HG03575 (cell line): ENCODE measurements around the gene ATG2B.

ENCODE experiments used
- ATAC-seq: cut with Tn5 transposase; IDR thresholded peaks from one replicate; pipeline ENCODE4 v1.9.1; 2021; ENCODE audit not compliant: unreplicated experiment, insufficient number of reproducible peaks, low FRiP score; ENCODE audit errors: extremely low read depth

ATG2B gene, protein sequence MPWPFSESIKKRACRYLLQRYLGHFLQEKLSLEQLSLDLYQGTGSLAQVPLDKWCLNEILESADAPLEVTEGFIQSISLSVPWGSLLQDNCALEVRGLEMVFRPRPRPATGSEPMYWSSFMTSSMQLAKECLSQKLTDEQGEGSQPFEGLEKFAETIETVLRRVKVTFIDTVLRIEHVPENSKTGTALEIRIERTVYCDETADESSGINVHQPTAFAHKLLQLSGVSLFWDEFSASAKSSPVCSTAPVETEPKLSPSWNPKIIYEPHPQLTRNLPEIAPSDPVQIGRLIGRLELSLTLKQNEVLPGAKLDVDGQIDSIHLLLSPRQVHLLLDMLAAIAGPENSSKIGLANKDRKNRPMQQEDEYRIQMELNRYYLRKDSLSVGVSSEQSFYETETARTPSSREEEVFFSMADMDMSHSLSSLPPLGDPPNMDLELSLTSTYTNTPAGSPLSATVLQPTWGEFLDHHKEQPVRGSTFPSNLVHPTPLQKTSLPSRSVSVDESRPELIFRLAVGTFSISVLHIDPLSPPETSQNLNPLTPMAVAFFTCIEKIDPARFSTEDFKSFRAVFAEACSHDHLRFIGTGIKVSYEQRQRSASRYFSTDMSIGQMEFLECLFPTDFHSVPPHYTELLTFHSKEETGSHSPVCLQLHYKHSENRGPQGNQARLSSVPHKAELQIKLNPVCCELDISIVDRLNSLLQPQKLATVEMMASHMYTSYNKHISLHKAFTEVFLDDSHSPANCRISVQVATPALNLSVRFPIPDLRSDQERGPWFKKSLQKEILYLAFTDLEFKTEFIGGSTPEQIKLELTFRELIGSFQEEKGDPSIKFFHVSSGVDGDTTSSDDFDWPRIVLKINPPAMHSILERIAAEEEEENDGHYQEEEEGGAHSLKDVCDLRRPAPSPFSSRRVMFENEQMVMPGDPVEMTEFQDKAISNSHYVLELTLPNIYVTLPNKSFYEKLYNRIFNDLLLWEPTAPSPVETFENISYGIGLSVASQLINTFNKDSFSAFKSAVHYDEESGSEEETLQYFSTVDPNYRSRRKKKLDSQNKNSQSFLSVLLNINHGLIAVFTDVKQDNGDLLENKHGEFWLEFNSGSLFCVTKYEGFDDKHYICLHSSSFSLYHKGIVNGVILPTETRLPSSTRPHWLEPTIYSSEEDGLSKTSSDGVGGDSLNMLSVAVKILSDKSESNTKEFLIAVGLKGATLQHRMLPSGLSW (N-terminal part only)

DNA sequence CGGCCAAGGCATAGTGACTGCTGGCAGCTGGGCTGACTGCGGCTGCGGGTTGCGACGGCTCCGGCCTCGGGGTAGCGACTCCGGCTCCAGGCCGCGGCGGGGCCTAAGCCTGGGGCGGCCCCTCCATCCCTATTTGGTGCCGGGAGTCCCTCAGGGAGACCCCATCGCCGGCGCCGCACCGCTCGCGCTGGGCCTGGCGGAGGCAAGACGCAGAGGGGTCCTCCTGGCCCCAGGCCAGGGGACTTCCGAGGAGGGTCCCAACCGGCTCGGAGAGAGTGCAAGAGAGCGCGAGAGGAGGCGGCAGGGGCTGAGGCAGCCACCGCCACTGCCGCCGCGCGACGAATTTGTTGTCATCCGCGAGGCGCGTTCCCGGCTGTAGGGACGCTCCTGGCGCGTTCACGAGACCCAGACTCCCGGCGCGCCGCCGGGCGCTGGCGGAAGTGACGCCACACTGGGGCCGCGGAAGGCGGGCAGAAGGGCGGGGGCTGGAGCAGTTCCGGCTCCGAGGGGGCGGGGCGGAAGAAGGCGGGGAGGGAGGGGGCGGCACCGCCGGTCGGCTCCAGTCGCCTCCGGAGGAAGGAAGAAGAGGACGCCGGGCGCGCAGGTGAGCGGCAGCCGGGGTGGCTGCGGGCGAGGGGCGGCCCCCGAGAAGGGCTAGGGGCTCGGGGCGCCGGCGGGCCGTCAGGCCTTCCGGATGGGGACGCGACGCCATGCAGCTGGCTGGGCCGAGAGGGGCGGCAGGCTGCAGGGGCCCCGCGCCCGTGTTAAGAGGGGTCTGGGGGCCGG is at the start of gene ATG2B, which contains the start of gene GSKIP:
Gene ATG2B, minus strand, starts transcription at position 377 of the 786 bp plus-strand sequence. Its CDS starts 365 bp downstream, at position 12.
Gene GSKIP, plus strand, starts transcription at position 562 of the 786 bp plus-strand sequence. CDS start 18,722 bp downstream, outside the sequence.
- no peak for ATAC-seq

DNA sequence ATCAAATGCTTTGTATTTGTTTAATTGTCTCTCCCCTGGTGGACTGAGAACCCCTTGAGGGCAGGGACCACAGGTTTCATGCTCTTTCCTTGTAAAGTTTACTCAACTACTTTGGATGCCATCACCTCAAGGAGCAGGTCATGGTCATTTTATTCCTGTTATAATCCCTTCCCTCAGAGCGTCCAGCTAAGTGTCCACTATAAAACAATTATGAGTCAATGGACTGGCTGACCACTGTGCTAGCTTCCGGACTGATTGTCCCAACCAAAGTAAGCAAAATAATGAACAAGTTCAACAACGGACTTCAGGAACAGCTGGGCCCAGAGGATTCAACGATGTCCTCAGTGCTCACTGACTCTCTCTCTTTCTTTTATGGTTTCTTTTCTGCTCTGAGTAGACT is 47.0 kb upstream of the ATG2B start:
- no peak for ATAC-seq

DNA sequence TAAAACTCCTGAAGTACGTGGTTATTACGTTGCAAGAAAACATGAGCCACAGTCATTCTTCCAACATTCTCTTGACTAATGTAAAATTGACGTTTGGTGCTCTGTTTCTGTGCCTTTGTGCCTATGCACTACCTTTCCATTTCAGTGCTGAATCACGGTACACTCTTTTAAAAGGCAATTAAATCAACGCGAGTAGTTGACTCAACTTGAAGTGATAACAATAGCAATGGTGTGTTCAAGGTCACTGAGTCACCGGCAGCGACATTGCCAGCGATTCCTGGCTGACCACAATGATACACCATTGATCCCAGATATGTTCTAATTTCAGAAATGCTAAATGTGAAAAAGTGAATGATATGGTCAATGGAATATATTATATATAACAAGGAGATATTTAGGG is 46.6 kb upstream of the ATG2B start:
- ATAC-seq = no peak

DNA sequence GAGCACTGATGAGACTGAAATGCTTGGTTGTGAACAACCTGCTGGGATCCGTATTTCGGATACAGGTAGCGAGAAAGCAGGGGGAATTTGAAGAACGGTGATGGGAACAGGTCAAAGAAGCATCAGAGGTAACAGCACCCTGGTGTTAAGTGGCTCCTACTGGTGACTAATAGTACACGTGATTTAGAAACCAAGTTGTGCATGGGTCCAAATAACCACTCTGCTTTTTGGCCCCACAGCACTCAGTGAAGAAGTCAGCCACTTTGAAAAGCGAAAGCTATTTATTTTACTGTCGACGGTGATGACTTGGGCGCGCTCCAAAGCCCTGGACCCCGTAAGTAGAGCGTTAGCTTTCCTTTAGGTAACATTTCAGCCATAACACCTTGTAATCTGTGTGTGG is 45.5 kb upstream of the ATG2B start:
- no peak for ATAC-seq

DNA sequence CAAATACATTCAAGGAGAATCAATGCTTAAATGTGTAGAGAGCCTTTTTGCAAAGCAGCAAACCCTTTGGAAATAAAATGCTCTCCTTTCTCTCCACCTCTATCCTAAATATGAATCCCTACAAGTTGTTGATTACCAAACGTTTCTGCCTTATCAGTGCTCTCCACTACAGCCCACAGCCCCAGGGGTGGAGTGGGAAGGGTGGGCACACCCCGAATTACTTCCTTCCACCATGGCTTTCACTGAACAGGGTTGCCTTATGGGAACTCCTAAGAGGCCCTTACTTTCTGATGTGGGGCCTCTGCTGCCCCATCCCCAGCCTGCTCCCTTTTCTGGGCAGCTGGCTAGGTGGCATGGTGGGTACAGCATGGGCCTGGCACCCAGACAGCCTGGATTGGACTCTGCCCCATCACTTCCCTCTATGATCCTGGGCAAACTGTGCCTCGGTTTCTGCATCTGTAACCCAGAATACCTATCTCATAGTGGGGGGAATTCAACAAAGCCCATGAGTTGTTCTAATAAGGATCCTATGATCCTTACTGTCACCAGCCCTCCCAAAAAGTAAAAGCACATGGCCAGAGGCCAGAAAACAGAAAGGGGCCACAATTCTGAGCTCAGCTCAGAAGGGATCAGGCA is 44.9 kb upstream of the ATG2B start:
- ATAC-seq = no peak

DNA sequence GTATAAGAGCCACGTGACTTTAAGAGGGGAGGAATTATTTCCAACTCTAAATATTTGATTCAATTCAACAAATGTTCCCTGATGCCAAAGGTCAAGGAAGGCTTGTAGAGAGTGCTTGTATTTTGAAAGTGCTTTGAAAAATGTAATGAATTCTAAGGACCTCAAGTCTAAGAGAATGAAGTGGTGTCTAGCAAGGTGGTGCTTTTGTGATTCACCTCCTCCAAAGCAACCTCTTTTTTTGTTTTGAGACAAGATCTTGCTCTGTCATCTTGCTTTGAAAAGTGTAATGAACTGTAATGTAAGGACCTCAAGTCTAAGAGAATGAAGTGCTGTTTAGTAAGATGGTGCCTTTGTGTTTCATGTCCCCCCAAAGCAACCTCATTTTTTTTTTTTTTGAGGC is 42.5 kb upstream of the ATG2B start:
- no peak for ATAC-seq

DNA sequence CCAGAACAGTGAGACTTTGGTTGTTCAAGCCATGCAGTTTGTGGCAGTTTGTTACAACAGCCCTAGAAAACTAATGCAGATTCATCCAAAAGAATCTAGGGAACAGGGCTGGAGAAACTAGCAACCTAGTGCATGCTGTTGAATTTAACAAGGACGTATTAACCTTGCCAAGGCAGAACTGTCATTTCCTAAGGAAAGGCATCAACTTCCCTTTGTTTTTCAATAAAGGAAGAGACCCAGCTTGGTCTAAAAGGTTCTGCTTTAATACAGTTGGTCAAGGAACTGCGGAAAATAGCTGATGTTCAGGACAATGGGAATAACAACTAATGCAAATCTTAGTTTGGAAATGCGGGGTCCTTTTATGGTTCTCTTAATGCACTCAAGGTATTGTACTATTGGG is 40.3 kb upstream of the ATG2B start:
- ATAC-seq = no peak

DNA sequence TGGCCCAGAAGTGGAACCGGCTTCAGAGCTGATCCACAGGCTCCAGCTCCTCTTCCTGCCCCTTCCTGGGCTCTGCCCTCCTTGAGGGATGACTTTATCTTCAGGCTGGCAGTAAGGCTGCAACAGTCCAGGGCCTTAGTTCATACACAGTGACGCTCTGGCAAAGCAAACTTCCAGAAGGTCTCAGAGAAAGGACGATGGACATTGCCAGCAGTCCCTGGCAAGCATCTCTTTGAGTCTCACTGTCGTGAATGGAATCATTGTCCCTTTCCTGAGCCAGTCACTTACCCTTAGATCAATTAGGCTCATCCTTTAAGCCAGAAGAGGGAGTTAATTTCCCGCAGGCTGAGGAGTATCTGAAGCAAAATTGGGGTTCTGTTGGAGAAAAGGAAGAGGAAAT is 37.4 kb upstream of the ATG2B start:
- ATAC-seq = no peak

DNA sequence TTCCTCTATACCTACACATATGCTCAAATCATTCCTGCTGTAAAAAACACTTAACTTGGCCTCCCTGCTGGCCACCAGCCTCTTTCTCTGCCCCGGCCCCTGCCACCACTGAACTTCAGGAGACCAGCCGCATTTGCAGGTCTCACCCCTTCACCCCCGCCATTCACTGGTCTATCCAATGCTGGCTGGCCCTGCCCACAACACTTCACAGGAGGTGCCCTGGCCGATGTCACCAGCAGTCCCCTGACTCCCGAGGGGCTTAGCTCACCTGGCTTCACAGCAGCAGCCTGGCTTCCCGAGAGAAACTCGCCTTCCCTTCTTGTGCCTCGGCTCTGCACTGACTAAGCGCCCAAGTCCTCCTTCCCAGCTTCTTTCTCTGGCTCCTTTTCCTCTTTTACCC is 36.3 kb upstream of the ATG2B start:
- no peak for ATAC-seq

DNA sequence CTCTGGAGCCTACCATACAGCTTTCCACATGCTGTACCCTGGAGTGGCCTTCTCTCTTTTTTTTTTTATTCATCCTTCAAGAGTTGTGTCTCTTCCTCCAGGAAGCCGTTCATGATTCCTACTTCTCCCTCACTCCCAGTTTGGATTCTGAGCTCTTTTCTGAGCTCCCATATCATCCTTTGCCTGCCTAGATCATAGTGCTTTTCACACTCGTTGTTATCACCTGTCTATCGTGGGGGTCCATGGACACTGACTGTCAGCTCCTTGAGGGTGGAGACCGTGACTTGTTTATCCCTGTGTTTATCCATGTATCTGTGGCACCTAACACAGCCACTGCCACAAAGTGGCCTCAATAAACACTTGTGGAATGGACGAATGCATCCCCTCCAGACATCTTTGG is 35.8 kb upstream of the ATG2B start:
- ATAC-seq = no peak

DNA sequence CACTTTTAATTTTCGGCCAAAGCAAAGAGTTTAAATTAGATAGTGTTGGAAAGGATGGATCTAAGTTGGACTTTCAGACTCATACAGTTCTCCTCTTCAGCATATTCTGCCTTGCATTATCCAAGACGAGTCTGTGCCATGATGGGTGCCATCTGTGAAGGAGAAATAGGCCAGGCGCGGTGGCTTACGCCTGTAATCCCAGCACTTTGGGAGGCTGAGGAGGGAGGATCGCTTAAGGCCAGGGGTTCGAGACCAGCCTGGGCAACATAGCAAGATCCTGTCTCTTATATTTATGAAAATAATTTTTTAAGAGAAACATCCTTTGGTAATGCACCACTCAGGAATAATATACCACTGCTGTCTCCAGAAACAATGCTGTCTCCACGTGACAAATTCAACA is 35.3 kb upstream of the ATG2B start:
- ATAC-seq = no peak

DNA sequence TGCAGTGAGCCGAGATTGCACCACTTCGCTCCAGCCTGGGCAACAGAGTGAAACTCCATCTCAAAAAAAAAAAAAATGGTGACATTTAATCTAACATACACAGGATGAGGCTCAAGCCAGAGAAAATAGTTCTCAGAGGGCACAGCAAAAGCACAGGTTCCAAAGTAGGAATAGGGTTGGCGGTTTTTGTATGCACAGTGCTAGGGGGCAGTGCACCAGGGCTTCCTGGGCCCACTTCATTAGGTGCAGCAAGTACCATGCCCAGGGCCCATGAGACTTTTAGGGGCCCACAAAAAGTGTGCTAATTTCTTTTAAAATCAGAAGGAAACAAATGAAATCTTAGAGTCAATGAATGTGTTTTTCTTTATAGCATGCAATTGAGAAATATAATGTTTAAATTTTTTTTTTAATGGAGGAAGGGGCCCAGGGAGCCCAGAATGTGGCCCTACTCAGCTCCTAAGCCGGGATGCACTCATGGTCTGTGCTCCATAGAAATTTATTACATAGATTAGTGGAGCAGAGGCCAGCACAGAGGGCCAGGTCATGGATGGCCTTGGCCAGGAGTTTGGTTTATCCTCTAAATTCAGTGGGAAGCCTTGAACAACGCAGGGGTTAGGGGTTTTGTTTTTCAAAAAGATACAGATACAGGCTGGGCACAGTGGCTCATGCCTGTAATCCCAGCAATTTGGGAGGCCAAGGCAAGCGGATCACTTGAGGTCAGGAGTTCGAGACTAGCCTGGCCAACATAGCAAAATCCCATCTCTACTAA is 31.1 kb upstream of the ATG2B start:
- no peak for ATAC-seq

DNA sequence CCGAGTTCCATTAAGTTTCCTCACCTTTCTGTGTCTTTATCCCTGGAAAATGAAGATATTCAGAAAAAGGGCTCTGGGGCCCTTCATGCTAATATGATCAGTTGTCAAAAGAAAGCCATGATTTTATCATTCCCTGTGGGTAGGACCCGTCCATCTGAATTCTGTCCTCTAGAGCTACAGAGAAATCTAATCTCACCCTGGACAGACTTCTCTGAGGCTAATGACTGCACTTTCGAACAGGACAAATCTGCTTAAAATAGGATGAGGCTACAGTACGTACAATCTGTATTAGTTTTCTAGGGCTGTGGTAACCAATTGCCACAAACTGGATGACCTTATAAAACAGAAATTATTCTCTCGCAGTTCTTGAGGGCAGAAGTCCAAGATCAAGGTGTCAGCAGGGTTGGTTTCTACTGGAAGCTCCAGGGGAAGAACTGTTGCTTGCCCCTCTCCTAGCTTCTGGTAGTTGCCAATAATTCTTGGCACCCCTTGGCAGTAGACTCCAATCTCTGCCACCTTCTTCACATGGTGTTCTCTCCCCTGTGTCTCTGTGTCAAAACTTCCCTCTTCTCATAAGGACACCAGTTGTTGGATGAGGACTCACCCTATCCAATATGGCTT is 30.0 kb upstream of the ATG2B start:
- no peak for ATAC-seq

DNA sequence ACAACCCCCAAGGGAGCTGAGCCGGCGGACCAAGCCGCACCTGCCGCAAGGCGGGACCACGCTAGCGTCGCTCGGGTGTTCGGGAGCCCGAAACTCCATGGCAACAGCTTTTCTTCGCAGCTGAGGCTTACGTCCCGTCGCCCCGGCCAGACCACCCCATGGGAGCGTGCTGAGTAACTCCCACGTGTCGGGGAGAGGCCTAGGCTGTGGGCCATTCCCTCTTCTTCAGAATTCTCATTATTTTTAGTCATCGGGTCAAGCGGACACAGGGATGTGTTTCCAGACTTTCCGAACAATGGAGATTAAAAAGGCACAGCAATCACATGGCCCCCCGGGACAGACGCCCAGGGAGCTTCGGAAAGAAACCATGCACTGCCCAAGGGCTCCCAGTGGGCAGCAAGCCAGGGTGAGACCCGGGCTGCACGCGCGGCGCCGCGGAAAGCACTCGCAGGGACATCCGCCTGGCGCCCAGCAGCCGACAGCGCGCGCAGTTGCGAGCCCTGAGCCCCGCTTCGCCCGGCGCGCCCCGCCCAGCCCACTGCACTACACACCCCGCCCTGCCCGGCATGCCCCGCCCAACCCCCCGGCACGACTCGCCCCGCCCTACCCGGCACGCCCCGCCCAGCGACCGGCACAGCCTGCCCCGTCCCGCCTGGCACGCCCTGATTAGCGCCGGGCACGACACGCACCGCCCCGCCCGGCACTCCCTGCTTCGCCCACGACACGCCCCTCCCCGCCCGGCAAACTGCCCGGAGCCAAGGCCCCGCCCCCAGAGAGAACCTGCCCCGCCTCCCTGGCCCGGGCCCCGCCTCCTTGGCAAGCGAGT is 28.4 kb upstream of the ATG2B start:
- peak; percentile 61 for ATAC-seq

DNA sequence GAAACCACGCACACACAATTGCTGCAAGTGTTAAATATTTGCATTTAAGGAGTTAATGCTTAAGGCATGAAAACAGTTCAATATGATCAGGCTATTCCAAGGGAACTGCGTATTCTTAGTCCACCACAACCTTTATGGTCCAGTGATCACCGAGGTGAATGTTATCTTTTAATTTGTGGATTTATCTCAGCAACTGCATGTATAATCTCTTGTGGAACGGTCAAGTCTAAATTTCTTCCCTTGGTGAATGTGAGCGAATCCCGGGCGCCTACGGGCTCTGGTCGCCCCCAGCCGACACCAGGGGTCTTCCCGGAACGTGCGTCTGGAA is 27.8 kb upstream of the ATG2B start:
- ATAC-seq = no peak

DNA sequence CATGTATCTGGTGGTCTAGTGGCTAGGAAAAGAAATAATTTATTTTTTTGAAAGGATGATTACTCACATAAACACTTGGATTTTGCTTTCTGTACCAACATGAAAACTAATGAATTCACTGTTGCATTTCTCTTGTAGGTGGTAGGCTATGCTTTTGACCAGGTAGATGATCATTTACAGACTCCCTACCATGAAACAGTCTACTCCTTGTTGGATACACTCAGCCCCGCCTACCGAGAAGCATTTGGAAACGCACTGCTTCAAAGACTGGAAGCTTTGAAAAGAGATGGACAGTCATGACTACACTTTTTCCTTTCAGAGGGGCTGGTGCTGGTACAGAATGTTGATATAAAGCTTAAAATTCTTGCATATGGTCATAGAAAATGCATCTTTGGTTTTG is 22.2 kb upstream of the ATG2B start:
- ATAC-seq = no peak
